Glomerular endothelial cell (primary cell): ENCODE results near the gene STIM1. TPM values are rescaled to one million over a fixed set of nuclear protein-coding genes. Genes with fewer than 3 reads are reported as not detected.
"Not testable (repeated sequence)": the region's sequence is repeated elsewhere in the genome, so short reads cannot be mapped to it uniquely, and the experiment has no call there.

Experiments used
- DNase-seq: peaks from one replicate; pipeline ENCODE4 v3.0.0-alpha.2; 2011; ENCODE audit warnings: low read depth, low spot score; ENCODE audit errors: extremely low read depth
- total RNA-seq: library from RNA; depleted of rRNA; stranded (reverse); fragments of >200 nt; gene quantifications from 2 replicates; pipeline ENCODE4 v1.2.3, GENCODE V29; 2015

STIM1 gene
- total RNA-seq, 1 donor from 2014 or later, result 34.1 TPM

DNA sequence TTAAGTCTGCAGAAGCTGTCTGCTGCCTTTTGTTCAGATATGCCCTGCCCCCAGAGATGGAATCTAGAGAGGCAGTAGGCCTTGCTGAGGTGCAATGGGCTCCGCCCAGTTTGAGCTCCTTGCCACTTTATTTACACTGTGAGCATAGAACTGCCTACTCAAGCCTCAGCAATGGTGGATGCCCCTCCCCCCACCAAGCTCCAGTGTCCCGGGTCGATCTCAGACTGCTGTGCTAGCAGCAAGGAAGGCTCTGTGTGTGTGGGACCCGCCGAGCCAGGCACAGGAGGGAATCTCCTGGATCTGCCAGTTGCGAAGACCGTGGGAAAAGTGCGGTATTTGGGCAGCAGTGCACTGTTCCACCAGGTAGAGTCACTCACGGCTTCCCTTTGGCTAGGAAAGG, 161.1 kb downstream of the STIM1 start:
- DNase-seq, result not testable (repeated sequence)

DNA sequence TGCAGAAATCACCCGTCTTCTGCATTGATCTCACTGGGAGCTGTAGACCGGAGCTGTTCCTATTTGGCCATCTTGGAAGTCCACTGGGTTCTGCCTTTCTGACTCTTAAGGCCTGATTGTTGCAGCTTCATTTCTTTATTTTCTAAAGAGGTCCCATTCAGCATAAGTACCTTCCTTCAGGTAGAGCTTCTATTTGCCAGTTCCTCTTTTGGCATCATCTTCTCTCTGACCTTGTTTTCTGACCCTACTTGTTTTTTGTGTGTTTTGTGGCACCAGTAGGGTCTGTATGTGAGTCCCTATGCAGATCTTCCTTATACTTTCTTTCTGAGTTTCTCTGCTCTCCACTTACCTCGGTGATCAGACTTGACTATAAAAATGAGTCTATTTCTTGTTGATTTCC, 161.7 kb downstream of the STIM1 start:
- no peak for DNase-seq

DNA sequence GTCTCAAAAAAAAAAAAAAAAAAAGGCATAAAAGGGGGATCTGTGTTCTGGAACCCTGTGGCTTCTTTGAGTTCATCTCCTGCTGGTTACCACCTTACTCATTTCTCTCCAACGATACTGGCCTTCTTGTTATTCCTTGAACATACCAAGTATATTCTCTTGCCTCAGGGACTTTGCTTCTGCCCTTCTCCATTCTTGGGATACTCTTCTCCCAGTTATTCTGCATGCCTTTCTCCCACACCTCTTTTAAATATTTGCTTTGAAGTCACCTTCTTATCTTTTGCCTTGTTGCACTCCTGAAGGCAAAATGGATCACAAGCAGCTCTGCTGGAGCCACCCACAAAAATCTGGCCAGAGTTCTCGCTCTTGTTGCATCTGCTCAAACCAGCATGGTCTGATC, 163.2 kb downstream of the STIM1 start:
- DNase-seq, result no peak

DNA sequence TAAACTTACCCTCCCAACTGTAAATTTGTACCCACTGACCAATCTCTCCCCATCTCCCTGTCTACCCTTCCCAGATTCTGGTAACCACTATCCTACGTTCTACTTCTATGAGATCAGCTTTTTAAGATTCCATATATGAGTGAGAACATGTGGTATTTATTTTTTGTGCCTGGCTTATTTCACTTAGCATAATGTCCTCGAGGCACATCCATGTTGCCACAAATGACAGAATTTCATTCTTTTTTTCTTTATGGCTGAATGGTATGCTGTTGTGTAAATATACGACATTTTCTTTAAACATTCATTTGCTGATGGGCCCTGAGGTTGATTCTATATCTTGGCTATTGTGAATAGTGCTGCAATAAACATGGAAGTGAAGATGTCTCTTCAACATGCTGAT, 164.4 kb downstream of the STIM1 start:
- no peak for DNase-seq

DNA sequence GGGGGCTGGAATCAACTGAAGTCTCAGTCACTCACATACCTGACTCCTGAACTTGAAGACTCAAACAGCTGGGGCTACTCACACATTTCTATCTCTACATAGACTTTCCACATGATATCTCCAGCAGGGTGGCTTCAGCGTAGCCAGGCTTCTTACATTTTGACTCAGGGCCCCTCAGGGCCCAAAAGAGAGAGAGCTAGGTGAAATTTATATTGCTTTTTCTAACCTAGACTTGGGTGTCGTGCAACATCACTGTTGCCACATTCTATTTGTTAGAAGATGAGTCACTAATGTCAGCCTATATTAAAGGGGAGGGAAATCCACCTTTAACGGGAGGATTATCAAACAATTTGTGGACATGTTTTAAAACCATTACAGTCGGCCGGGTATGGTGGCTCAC, 167.2 kb downstream of the STIM1 start:
- no peak for DNase-seq

DNA sequence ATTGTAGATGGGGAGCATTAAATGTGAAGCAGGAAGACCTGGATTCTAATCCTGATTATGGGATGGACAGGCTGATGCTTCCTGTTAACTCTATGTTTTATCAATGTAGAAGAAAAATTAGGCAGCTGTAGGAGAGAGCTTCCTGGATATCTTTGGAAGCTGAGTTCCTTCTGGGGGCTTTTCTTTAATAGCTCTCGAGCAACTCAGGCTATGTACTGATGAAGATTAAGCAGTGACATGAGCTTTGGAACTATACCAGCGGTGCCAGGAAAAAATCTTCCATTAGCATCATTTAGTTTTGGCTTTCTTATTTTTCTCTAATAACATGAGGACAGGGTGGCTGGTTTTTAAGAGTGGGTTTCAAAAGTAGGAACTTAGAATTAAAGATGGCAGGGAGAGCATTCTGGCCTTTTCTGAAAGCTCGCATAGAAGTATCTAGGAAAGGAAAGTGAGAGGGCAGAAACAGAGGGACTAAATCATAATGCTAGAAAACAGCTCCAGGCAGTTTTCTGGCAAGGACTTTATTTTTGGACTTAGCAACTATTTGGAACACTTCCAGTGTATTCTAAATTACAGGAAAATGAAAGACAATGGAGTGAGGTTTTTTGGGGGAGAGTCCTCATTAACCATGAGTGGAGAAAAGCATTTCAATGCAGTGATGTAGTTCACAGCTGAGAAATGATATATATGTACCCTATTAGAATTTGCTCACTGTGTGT, 169.9 kb downstream of the STIM1 start:
- peak; percentile 78 for DNase-seq

DNA sequence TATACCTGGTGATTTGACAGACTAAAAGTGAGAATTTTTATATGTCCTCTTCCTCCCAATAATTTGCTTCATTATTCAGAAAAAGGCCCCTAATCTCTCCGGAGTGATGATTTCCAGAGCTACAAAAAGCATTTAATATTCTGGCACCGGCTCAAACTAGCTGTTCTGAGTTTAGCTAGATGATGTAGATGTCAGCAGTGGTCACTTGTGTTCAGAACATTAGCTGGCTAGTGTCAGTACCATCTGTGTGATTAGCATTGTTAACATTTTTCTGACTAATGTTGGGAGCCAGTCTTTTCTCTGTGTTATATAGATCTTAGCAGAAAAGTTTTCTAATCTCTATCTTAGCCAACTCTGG, 170.5 kb downstream of the STIM1 start:
- peak; percentile 50 for DNase-seq

DNA sequence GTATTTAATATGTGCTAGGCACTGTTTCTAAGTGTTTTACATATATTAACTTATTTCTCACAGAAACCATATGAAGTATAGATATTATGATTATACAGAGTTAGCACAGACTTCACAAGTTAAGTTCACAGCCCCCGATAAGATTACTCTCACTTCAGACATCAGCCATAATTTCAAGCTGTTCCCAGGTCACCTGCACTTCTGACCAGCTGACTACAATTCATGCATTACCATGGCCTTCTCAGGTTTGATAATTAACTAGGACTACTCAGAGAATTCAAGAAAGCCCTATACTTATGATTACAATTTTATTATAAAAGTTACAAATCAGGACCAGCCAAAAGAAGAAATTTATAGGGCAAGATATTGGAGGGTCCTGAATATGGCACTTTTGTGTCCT, 170.9 kb downstream of the STIM1 start:
- no peak for DNase-seq

DNA sequence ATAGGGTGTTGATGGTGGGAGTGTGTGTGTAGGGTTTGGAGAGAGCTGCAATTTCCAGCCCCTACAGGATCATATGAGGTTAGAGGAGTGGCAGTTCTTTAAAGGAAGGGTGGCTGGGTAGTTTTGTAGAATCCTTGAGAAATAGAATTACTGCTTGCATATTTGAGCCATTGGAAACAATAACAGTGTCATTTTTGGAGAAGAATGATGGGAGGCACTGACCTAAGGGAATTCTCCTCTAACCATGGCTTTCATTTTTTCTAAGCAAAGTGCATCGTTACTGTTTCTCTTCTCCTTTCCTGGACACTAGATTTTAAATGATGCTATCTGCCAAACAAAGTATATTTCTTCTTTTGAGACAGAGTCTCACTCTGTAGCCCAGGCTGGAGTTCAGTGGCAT, 172.3 kb downstream of the STIM1 start:
- no peak for DNase-seq

DNA sequence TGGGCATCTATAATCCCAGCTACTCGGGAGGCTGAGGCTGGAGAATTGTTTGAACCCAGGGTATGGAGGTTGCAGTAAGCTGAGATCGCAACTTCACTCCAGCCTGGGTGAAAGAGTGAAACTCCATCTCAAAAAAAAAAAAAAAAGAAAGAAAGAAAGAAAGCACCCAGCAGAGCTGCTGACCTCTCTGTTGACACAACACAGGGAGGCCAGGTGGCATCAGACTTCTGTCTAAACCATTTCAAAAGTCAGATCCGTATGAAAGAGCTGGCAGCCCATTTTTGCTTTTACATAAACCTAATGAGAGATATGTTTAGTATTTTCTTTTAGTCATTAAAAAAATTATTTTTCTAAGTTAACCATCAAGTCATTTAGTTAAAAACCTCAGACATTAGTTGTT, 174.7 kb downstream of the STIM1 start:
- no peak for DNase-seq

DNA sequence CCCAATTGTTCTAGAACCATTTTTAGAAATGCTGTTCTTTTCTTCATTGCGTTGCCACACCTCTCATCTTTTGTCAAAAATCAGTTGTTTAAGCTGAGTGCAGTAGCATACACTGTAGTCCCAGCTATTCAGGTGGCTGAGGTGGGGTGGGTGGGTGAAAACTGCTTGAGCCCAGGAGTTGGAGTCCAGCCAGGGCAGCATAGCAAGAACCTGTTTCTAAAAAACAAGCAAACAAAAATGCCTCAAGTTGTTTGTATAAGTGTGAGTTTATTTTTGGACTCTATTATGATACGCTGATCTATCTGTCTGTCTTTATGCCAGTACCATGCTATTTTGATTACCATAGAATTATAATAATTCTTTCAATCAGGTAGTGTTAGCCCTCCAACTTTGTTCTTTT, 176.6 kb downstream of the STIM1 start:
- no peak for DNase-seq

DNA sequence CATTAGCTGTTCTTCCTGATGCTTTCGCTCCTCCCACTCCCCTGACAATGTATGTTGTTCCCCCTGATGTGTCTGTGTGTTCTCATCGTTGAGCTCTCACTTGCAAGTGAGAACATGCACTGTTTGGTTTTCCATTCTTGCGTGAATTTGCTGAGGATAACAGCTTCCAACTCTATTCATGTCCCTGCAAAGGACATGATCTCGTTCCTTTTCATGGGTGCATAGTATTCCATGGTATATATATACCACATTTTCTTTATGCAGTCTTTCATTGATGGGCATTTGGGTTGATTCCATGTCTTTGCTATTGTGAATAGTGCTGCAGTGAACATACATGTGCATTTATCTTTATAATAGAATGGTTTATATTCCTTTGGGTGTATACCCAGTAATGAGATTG, 180.5 kb downstream of the STIM1 start:
- DNase-seq, result no peak

DNA sequence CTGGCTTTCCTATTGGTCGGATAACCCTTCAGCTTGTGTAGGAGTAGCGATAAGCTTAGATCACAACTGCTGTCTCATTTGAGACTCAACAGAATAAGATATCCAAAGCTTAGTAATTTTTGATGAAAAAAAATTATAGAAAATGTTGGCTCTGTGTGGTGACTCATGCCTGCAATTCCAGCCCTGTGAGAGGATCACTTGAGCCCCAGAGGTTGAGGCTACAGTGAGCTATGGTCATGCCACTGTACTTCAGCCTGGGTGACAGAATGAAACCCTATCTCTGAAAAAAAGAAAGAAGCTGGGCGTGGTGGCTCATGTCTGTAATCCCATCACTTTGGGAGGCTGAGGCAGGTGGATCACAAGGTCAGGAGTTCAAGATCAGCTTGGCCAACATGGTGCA, 183.5 kb downstream of the STIM1 start:
- no peak for DNase-seq

DNA sequence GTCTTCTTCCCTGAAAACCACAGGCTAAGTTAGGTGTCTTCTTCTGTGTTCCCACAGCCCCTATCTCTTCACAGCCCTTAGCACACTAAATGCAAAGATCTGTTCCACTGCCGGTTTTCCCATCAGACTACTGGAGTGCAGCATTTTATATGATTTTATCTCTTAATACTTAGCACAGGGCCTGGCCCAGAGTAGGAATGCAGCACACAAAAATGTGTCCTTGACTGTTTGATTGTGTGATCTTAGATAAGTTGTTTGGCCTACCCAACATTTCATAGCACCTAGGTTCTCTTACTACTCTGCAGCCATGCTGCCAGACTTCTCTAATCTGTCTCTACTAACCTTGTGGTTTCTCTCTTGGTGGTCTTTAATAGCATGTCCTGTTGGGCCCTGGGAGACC, 185.0 kb downstream of the STIM1 start:
- no peak for DNase-seq

DNA sequence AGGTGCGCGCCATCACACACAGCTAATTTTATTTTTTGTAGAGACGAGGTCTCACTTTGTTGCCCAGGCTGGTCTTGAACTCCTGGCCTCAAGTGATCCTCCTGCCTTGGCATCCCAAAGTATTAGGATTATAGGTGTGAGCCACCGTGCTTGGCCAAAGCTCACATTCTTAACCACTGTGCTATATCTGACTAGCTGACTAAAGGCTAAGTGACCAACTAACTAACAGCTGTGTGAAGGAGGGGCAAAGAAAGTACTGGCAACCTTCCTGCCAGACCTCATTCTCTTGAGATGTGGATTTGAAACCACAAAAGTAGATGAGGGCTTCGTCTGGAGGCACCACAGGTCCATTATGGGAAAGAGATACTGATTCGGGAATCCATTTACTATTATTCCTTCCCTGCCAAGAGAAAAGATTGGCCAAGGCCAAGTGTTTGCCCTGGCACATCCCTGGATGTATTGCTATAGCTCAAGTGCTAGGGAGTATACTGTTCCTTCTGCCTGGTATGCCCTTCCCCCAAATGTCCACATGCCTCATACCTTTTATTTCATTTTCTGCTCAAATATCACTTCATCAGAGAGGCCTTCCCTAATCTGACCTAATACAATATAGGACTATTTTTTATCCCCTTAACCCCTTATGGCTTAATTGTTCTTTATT, 186.4 kb downstream of the STIM1 start:
- DNase-seq, result no peak

DNA sequence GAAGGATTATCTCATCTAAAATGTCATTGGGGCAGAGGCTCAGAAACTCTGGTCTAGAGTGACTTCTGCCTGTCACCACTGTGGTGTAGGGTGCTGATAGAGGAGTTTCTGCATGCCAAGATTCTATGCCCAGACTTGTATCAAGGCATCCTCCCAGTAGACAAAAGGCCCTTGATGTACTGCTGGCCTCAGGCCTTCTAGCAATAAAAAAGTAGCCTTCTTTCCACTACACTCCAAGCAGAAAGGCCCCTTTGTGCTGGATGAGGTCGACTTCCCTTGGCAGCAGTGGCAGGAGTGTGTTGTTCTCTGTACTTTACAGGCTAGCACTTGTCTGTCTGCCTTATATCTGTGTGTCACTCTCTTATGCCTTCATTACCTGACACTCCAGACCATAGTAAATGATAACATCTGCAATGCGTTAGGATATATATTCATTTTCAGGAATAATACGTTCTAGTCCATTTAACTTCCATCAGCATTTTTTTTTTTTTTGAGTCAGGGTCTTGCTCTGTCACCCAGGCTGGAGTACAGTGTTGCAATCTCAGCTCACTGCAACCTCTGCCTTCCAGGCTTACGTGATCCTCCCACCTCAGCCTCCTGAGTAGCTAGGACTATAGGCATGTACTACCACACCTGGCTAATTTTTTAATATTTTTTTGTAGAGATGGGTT, 189.6 kb downstream of the STIM1 start:
- DNase-seq, result no peak

DNA sequence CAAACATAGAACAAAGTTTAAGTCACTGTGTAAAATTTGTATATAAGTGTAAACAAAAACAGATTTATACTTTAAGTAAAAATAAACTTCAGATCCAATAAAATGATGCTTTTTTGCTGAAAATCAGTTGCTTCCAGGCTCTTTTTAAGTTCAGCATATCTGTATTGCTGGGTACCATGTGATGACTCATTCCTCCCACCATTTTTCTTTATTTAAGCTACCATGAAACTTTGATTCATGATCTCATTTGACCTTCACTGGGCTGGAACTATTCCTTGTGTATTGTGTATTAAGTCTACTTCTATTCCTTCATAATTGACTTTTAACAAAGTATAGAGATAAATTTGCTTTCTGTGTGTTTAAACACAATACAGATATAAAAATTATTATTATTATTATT, 192.9 kb downstream of the STIM1 start:
- DNase-seq, result no peak

DNA sequence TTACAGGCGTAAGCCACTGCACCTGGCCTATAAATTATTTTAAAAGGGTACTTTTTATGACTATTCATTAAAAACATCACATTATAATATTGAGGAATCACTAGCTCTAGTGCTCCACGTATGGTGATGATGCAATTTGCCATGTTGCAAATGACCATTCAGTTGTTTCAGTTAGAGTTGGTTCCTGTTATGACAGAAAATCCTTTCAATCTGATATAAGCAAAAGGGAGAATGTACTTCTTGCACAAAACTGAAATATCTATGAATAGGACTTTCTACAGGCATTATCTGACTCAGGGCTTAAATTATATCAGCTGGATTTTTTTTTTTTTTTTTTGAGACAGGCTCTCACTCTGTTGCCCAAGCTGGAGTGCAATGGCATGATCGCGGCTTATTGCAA, 193.5 kb downstream of the STIM1 start:
- DNase-seq, result no peak

DNA sequence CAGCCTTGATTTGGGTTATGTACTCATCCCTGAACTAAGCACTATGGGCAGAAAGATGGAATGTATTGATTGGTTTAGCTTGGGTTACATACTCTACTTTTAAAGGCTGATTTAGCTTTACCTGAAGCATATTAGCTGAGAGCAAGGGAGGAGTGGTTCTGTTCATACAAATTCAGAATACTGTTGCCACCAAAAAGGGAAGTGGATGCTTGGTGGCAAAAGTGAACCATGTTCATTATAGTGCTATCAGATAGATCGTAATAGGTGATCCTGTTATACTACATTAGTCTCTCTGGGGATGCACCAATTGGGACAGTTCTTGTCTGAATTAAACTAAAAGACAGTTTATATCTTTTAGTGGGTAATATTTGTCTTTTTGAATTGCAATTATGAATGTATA, 194.7 kb downstream of the STIM1 start:
- no peak for DNase-seq

DNA sequence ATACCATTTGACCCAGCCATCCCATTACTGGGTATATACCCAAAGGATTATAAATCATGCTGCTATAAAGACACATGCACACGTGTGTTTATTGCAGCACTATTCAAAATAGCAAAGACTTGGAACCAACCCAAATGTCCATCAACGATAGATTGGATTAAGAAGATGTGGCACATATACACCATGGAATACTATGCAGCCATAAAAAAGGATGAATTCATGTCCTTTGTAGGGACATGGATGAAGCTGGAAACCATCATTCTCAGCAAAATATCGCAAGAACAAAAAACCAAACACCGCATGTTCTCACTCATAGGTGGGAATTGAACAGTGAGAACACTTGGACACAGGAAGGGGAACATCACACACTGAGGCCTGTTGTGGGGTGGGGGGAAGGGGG, 197.7 kb downstream of the STIM1 start:
- not testable (repeated sequence) for DNase-seq

DNA sequence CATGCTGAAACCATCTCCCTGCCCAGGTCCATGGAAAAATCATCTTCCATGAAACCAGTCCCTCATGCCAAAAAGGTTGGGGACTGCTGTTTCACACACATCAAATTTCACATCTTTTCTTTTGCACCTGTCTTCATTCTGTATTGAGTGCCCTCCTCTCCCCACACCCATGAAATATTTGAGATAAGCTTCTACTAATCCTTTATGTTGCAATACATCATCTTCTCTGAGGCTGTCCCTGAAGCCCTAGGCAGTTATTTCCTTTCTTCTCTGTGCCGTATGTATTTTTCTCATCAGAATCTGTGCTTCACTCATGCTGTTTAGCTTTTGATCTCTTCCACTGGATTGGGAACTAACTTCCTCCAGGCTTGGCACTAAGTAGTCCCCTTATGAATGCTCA, 199.2 kb downstream of the STIM1 start:
- no peak for DNase-seq

DNA sequence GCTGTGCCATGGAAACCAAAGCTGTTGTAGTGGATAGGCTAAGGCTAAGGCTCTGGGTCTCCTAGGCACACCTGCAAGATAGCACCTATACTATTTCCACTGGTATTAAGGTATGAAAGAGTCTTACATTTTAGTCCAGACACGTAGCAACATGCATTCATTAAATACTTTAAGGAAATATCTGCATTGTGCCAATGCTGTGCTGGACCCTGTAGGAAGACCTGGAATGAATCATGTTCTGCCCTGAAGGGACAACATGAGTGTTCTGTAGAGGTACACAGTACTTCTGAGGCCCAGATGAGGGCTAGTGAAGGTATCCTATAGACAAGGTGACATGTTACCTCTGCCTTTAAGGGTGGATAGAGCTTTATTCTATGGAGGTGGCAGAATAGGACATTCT, 204.0 kb downstream of the STIM1 start:
- no peak for DNase-seq
